ENCODE results near the gene KSR1.

- TF ChIP-seq TEAD4 (IDR thresholded peaks at IDR 0.05; ENCODE audit: borderline replicate concordance, insufficient read depth) (no peak), EP300 (IDR thresholded peaks at IDR 0.05; ENCODE audit: borderline replicate concordance in 1 of 2, low read depth in 1 of 2, low read length in 1 of 2) (no peak), REST (IDR thresholded peaks at IDR 0.05; ENCODE audit: low read depth, low read length) (no peak), USF2 (IDR thresholded peaks at IDR 0.05; ENCODE audit: borderline replicate concordance, low read depth, low read length) (no peak), CTCF (IDR thresholded peaks at IDR 0.05) (no peak), SMC3 (IDR thresholded peaks at IDR 0.05; ENCODE audit: low read depth, low read length) (no peak), RAD21 (IDR thresholded peaks at IDR 0.05; ENCODE audit: low read length) (no peak), POLR2AphosphoS5 (IDR thresholded peaks at IDR 0.05; ENCODE audit: low read depth, low read length) (no peak), PBX3 (IDR thresholded peaks at IDR 0.05) (no peak)
These were observed 178.5 kb downstream of the KSR1 start for GRCh38 chr17:27634776-27635175.
